CD4-positive, alpha-beta T cell treated with Interleukin-17A for 1 hour (primary cell): ENCODE results near the gene NCAM1.

Source experiments
- DNase-seq: peaks from one replicate; pipeline ENCODE4 v3.0.0-alpha.2; 2020

NCAM1 gene

DNA sequence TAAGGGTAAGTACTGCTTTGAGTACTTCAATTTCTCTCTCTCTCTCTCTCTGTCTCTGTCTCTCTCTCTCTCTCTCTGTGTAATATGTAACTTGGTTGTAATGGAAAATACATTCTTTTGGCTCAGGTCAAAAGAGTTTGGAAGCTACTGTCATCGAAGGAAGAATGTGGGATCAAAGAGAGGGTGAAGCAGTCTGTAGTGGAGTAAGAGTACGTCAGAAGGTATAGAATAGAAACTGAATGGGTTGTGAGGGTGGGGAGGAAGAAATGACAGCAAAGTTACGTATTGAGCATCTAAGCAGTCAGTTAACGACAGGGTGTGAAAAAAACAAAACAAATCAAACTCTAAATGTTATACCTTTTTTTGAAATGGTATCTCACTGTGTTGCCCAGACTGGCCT, 10.0 kb downstream of the NCAM1 start:
- DNase-seq, result no peak

DNA sequence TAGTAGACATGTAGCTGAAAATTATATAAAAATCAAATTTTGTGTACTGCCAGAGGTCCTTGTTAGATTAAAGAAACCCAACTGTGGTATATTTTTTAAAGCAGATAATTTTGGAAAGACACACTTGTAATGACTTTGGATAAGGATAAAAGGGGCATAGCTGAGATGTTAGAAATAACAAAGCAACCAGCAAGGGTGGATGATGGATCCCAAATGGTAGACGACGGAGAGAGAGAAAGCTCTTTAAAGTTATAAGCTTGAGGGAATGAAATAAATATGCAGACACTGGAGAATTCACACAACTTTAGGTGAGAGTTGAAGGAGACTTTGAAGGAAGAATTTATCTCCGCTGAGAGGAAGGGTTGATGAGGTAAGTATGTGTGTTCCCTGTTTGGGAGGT, 10.6 kb downstream of the NCAM1 start:
- DNase-seq, result no peak

DNA sequence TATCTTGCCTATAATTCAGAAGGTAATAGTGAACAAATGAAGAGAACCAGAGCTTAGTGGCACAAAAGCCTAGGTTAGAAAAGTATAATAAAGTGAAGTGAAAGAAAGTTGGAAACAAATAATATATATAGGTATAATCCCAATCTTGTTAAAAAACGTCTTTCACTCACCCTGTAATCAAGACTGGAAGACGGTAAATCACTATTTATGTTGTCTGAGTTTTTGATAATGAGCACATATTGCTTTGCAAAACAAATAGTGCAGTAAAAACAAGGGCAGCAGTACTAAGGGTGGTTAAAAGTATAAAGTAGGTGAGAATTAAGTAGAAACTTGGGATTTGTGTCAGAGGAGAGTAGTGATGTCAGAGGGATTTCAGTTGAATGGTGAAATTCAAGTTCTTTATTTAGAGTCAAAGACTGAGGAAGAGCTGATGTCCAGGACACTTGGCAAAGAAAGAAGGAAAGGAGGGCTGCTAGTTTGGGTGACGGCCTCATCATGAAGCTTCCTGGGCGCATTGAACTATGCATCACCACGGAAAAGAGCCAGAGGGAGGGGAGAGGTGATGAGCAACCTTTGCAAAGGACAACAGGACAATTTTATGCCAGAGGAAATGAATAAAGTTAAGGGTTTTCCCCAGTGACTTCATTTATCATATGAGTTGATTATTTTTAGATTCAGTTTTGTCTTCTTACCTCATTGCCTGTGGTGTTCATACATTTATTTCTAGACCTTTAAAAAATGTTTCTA, 11.4 kb downstream of the NCAM1 start:
- no peak for DNase-seq

DNA sequence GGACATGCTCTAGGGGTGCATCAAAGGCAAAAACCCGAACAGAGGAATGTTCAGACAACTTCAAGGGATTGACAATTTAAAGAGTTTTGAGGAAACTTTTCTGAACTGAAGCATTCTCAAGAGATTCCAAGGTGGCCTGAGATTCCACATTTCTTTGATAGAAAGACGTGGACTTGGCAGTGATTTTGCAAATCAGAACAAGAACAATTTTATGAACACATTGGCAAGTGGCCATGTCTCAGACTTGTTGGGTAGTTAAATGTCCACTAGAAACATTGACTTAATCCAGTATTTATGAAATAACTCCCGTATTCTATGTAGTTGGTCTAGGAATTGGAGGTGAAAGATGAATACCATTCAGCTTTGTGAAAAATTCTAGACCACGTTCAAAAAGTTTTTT, 13.8 kb downstream of the NCAM1 start:
- DNase-seq, result no peak

DNA sequence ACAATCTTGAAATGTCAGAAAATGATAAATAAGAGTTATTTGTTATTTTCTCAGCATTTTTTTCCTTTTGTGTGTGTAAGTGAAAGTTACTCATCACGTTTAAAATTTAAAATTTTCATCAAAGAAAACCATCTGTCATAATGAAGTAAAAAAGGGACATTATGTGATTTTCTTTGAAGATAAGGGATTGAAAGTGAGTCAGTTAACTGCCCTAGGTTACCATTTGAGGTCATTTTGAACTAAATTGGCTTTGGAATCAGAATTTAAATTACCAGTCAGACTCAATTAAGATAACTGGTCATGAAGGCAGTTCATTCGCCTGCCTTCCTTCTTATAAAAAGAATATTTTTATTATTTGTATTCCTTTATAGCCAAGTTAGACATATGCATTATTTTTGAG, 14.3 kb downstream of the NCAM1 start:
- DNase-seq, result no peak

DNA sequence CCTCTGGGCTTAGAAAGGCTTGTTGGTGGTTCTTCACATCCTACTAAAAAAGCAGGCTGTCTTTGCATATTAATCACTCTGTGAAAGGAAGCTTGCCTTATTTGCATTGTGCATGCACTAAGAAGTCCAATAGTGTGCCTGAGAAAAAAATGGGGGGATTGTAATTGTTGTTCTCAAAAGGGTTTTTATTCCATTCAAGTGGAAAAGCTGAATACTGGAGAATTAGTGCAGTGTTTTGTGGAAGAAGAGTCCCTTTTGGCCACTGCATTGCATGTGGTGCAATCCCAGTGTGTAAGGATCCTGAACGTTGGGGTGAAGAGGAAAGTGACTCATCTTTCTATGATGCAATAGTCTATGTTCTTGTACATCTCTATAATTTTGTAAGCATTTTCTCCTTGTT, 16.5 kb downstream of the NCAM1 start:
- DNase-seq, result no peak

DNA sequence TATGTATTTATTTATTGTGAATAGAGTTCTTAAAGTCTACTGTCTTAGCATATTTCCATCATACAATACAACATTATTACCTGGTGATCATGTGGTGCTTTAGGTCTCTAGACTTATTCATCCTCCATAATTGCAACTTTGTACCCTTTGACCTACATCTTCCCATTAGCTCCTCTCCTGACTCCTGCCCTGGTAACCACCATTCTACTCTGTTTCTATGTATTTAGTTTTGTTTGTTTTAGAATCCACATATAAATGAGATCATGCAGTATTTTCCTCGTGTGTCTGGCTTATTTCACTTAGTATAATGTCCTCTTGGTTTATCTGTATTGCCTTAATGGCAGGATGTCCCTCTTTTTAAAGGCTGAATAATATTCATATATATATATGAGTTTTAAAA, 22.7 kb downstream of the NCAM1 start:
- no peak for DNase-seq

DNA sequence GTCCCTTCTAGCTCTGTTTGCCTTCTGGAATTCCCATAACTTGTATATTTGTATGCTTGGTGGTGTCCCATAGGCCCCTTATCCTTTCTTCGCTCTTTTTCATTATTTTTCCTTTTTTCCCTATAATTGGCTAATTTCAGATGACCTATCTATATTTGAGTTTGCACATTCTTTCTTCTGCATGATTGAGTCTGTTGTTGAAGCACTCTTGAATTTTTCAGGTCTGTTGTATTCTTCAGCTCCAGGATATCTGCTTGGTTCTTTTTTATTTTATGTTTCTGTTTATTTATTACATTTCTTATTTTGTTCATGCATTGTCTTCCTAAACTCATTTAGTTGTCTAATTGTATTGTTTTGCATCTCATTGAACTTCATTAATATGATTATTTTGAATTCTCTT, 28.0 kb downstream of the NCAM1 start:
- no peak for DNase-seq

DNA sequence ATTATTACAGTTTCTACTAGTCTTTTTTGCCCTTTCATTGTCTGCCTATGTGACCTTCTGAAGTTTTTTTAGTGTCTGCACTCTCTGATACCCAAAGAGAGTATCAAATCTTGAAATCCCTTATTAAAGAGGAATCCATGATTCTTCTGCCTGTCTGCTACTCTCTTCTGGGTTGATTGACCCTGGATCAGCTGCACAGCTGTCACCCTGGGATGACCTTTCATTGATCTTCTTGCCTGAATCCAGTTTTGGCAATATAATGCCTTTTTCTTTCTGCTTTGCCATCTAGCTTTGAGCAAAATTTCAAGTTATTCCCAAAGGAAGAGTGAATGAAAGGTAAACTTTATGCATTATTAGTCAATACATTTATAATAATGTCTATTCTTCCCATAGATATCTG, 32.6 kb downstream of the NCAM1 start:
- DNase-seq, result no peak

DNA sequence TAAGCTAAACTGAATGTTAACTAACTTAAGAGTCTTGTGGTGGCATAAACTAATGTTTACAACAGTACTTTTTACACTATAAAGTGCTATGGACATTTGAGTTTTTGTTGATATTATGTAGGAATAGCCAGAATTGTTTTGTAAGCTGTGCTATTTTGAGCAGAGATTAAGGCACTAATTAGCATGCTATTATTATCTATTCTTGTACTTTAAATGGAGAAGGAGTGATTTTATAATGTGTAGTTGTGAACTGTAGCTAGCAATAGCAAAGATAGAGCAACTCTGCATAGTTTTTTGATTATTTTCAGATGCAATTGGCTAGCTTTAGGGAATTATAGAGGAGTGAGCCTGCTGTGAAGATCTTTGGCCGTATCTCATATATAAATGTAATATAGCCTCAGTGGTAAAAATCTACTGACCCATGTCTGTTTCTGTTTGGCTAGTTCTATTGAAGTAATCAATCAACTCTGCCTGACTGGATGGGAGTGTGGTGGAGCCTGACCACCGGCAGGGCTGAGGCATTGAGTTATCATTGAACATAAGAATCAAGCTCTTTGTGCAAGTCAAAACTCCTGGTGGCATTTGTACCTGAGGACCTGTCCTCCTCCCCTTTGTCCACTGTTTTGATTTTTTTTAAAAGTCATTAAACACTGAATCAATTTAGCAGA, 34.3 kb downstream of the NCAM1 start:
- DNase-seq, result no peak

DNA sequence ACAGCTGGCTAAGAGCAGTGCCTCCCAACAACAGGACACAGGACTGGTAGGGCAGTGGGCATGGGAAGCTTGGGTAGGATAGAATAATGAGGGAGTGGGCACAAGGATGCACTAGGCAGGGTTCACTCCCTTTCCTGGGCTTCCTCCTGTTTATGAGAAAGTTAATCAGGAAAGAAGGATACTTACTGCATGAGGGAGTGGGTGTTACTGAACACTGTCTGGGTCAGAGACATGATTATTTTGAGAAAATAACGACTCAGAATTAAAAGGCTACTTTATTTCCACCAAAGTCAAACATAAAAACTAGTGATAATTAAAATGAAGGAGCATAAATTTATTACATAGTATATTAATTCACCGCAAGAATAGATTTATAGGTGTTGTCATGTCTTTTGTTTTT, 35.8 kb downstream of the NCAM1 start:
- DNase-seq, result no peak

DNA sequence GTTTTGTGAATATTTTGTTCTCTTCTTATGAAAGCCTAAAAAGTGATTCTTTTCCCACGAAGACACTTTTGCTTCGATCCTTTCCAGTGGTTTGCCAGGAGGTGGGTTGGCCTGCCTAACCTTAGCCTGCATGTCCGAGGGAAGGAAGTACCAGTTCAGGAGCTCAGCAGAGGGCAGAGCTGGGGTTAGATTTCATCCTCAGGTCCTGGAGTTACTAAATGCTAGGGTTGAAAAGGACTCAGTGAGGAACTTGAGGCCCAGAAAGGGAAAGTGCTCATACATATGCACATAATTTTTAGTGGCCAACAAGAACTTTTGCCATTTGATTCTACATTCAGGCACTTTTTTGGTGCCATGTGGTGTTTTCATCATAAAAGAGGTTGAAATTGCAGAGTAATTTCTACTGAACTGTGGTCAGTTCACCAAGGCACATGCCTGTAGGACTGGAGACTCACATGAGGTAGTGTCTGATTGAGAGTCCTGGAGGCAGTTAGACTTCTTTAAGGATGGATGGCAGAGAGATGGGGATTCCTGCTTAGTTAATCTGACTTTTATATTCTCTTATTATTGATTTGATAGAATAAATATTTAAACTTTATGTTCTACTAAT, 36.7 kb downstream of the NCAM1 start:
- no peak for DNase-seq

DNA sequence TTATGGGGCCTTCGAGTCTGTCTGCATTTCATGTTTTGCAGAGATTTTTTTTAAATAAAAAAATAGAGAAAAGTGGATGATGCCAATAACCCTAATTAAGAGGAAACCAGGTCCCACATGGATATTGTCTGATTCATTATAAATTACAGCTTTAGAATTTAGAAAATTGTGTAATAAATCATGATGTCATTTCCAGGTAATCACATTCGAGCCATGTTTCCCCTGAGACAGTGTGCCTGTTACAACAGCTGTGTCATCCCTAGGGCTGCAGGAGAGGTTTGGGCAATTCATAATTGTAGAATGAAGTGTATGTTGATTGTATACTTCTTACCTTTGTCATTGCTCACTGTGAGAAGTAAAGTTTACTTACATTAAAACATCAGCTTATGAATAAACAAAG, 38.3 kb downstream of the NCAM1 start:
- no peak for DNase-seq

DNA sequence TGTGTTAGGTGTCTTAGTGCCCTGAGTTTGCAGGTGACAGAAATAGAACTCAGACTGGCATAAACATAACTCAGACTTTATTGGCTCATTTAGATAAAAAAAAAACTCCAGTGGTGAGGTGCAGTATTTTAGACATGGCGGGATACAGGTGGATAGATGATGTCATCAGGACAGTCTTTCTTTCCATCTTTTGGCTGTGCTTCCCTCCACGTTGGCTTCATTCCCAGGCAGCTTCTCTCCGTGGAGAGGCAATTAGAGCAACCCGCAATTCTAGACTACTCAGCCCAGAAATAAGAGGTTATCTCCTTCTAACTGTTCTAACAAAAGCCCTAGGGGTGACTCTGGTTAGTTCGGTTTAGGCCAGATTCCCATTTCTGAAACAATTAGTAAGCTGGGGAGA, 40.5 kb downstream of the NCAM1 start:
- no peak for DNase-seq

DNA sequence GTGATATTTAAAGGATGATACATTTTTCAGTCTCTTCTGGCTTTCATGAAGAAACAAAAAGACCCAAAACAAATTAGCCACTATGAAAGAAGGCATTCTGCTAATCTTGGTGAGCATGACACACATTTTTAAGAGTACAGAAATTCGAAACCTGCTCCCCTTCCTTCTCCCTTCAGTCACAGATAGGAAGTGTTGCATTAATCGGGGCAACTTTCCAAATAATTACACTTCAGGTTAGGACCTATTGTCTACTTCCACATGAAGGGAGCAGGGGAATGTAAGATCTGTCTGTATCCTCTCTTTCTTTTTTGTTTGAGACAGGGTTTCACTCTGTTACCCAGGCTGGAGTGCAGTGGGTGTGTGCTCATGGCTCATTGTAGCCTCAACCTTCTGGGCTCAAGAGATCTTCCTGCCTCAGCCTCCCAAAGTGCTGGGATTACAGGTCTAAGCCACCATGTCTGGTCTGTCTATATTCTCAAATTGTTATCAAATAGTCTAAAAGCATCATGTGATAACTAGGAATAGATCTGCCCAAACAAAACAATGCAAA, 45.8 kb downstream of the NCAM1 start:
- no peak for DNase-seq

DNA sequence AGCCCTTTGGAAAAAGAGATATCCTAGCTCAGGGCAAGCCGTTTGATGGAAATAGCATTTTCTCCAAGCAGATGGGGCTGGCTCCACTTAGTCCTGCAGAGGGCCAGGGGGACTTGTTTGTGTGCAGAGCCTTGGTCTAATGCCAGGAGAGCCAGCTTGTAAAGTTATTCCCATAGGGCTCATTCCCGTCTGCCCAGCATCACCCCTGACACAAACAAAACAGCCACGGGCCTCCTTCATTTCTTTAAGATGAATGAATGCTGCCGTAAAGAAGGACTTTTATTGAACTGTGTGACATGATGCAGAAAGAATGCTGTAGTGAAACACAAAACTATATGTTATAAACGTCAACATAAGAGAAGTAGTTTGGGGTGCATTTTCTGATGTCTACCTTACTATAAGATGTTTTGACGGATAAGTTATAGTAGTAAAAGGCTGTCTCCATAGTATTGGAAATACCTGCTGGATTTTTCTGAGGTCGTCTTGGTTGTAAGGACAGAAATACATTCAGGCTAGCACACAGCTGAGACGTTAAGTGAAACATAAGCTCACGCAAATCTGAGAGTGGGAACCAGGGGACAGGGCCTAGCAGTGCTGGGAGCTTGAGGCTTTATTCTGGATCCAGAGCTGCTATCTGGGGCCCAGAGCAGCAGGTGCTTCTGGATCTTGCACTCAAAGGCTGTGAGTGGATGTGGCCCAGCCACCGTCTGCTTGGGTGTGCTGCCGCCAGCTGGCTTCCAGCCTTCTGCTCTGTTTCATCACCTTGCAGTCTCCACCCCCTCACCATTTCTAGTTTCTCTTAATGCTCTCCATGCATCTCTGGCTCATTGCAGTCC, 53.3 kb downstream of the NCAM1 start:
- no peak for DNase-seq

DNA sequence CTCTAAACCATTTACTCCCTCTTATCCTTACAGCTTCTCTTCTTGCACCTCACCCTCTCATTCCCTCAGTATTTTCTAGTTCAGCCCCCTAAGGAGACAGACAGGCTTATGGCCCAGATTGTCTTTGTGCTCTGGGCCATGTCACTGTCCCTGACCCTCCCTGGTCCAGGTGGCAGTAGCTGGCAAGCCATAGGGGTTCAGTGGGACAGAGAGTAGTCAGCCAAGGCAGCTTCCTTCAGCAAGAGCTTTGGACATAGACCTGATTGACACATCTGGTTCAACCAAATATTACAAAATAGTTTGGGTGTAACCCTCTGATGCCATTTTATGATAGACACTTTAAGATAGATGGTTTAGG, 53.9 kb downstream of the NCAM1 start:
- no peak for DNase-seq

DNA sequence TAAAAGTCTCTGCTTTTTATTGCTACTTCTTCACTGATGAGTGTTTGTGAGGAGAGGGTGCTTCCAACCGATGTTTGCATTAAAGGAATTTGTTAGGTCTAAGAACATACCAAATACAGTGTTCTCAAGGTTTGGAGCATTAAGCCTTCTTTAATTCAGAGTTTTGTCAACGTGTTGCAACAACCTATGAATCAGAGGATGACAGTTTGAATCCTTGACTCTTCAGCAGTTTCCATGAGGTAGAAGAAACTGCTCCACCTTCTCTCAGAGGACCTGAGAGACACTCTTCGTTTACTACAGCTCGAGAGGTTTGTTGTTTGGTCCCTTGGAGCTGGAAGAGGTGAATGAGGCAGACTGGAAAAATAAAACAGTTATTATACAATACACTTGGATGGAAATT, 55.7 kb downstream of the NCAM1 start:
- no peak for DNase-seq

DNA sequence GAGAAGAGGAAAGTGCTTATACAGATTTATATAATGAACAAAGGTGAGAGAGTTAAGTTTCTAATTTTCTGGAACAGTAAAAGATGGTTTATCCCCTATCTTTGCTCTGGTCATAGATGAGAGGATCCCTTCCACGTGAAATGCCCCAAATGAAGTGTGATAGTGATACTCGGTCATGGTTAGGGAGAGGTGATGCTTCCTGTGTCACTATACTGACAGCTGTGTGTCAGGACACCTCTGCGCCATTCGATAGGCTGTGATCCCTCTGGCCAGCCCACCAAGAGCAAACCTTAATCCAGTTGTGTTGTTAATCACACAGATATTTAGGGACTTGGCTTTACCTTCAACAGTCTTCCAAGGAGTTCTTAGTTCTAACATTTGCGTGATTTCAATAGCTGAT, 57.7 kb downstream of the NCAM1 start:
- DNase-seq, result no peak

DNA sequence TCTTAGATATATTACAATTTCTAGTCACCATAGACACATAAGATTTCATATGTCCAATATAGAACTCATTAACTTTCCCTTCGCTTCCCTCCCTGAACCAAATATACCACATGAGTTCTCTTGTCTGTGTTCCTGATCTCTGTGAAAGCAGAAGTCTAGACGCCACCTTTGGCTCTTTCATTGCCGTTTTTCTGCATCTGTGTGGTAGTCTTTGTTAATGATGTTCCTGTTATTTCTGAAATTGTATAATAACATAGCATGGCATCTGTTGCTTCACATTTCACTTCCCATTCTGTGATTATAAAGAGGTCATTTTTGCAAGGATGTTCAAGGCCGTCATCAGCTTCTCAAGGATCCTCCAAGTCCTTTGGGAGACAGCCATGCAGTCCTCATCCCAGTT, 58.5 kb downstream of the NCAM1 start:
- DNase-seq, result no peak

DNA sequence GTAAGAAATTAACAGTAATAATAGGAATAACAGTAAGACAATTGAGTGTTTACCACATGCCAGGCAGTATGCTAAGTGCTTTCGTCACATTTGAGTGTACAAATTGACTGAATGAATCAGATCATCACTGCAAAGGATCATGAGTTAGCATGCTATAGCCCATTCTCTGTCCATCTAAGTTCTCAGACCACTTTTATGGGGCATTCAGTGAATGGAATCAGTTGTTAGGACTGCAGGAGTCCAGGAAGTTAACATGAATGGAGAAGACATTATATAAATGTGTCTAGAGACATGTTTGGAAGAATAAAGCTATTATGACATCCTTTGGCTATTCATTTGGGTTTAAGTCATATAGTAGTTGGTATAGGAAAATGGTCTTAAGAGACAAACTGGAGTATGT, 59.9 kb downstream of the NCAM1 start:
- no peak for DNase-seq

DNA sequence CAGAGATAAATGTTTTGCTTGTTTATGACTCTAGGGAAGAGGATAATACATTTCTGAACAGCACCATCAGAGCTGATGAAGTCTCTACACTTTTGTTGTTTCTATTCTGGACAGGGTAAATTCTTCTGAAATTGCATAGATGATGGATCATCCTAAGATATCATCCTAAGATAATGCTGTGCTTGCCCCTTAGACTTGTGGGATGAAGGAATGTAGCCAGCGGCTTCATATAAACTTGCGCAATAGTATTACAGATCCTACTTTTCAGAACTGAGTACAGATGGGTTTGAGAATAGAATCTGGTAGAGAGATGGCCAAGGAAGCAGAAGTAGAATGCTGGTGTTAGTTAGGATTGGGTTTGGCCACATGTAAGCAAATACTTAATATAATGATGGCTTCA, 61.0 kb downstream of the NCAM1 start:
- no peak for DNase-seq

DNA sequence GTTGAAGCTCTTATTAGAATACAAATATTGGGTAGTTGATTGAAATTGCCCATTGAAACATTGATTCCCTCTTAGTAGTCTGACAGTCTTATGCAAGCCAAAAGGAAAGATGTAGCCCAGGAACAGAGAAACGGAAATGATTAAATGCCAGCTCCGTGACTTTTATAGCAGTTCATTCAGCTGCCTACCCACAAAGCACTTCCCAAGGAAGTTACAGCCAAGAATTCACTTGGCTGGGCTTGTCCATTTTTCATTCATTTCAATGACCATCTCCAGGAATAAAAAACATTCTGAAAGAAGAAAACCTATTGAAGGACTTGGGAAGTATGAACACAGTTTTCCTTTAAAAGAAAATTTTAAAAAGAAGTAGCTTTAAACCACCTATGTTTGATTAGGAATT, 62.0 kb downstream of the NCAM1 start:
- DNase-seq, result no peak

DNA sequence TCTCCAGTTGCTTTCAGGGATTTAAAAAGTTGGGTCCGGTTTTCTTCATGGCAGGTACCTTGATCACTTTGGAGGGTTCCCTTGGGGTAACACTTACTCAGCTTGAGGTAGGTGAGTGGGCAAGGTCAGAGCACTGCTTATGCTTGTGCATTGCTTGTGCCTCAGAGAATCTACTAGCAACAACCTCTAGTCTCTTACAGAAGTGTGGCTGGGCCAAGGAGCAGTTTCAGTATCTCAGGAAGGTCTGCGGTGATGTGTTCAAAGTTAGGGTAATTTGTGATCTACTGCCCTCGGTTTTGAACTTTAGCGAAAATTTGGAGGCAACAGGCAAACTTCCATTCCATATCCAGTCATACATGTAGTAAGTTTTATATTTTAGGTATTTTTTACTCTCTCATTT, 62.8 kb downstream of the NCAM1 start:
- no peak for DNase-seq
